GM21423 (cell line): ENCODE results near the gene HOXB1.
"Not testable (repeated sequence)": the region's sequence is repeated elsewhere in the genome, so short reads cannot be mapped to it uniquely, and the experiment has no call there.

Experiments
- ATAC-seq: cut with Tn5 transposase; IDR thresholded peaks from one replicate; pipeline ENCODE4 v1.9.1; 2021; ENCODE audit warnings: mild to moderate bottlenecking, moderate library complexity; ENCODE audit not compliant: unreplicated experiment

HOXB1 gene

GRCh38 chr17:48523010-48523409, 7.8 kb downstream of the HOXB1 start:
- ATAC-seq: no peak

GRCh38 chr17:48522031-48522653, 8.7 kb downstream of the HOXB1 start:
- ATAC-seq: no peak

- no peak for ATAC-seq
Observed at GRCh38 chr17:48520631-48521079, 10.2 kb downstream of the HOXB1 start.

GRCh38 chr17:48519427-48519826, 11.4 kb downstream of the HOXB1 start:
- ATAC-seq: no peak

- no peak for ATAC-seq
Observed at GRCh38 chr17:48517478-48517877, 13.3 kb downstream of the HOXB1 start.

- no peak for ATAC-seq
Observed at GRCh38 chr17:48515925-48516900, 14.6 kb downstream of the HOXB1 start.

GRCh38 chr17:48514477-48514876, 16.3 kb downstream of the HOXB1 start:
- no peak for ATAC-seq

GRCh38 chr17:48513666-48514455, 16.9 kb downstream of the HOXB1 start:
- no peak for ATAC-seq

GRCh38 chr17:48513097-48513496, 17.7 kb downstream of the HOXB1 start:
- no peak for ATAC-seq

- peak; percentile 43 for ATAC-seq
Observed at GRCh38 chr17:48510761-48511604, 19.8 kb downstream of the HOXB1 start.

- ATAC-seq: no peak
Observed at GRCh38 chr17:48510381-48510760, 20.4 kb downstream of the HOXB1 start.

- ATAC-seq: not testable (repeated sequence)
Observed at GRCh38 chr17:48509708-48510107, 21.1 kb downstream of the HOXB1 start.

- ATAC-seq: no peak
Observed at GRCh38 chr17:48506246-48506645, 24.6 kb downstream of the HOXB1 start.

- ATAC-seq: peak; percentile 82
Observed at GRCh38 chr17:48505788-48506187, 25.0 kb downstream of the HOXB1 start.

GRCh38 chr17:48504953-48505352, 25.9 kb downstream of the HOXB1 start:
- ATAC-seq: no peak

GRCh38 chr17:48503747-48504146, 27.1 kb downstream of the HOXB1 start:
- no peak for ATAC-seq

GRCh38 chr17:48502901-48503300, 27.9 kb downstream of the HOXB1 start:
- no peak for ATAC-seq

GRCh38 chr17:48502312-48502711, 28.5 kb downstream of the HOXB1 start:
- ATAC-seq: no peak

GRCh38 chr17:48500435-48501426, 30.1 kb downstream of the HOXB1 start:
- no peak for ATAC-seq
